ENCODE measurements around the gene MAP3K4.

Gene MAP3K4

GRCh38 chr6:161048641-161049040 lies 57.1 kb downstream of the MAP3K4 start:
- DNase-seq (ENCODE audit: low read depth), result no peak
- H3K4me3 ChIP-seq (ENCODE audit: low read depth, low read length), result no peak overlapping the region

GRCh38 chr6:161050134-161050765 lies 58.7 kb downstream of the MAP3K4 start:
- no peak for DNase-seq (ENCODE audit: low read depth)
- TF ChIP-seq CTCF (IDR thresholded peaks at IDR 0.05; ENCODE audit: control insufficient read depth, extremely low read depth, insufficient read depth), result no peak
- H3K4me3 ChIP-seq (ENCODE audit: low read depth, low read length), result no peak overlapping the region

More at GRCh38 chr6:161048641-161049040, 57.1 kb downstream of the MAP3K4 start:
- TF ChIP-seq CTCF (IDR thresholded peaks at IDR 0.05; ENCODE audit: control insufficient read depth, extremely low read depth, insufficient read depth), result no peak

- H3K4me3 ChIP-seq (ENCODE audit: low read depth, low read length), result no peak overlapping the region
- no peak for DNase-seq (ENCODE audit: low read depth)
- TF ChIP-seq CTCF (IDR thresholded peaks at IDR 0.05; ENCODE audit: control insufficient read depth, extremely low read depth, insufficient read depth), result no peak
These were observed 61.5 kb downstream of the MAP3K4 start for GRCh38 chr6:161053103-161053502.

GRCh38 chr6:161054876-161055275 lies 63.3 kb downstream of the MAP3K4 start:
- no peak for TF ChIP-seq CTCF (IDR thresholded peaks at IDR 0.05; ENCODE audit: control insufficient read depth, extremely low read depth, insufficient read depth)
- DNase-seq (ENCODE audit: low read depth), result no peak
- H3K4me3 ChIP-seq (ENCODE audit: low read depth, low read length), result no peak overlapping the region

- no peak for DNase-seq (ENCODE audit: low read depth)
- TF ChIP-seq CTCF (IDR thresholded peaks at IDR 0.05; ENCODE audit: control insufficient read depth, extremely low read depth, insufficient read depth), result no peak
- no peak overlapping the region for H3K4me3 ChIP-seq (ENCODE audit: low read depth, low read length)
These were observed 64.9 kb downstream of the MAP3K4 start for GRCh38 chr6:161056451-161056850.

GRCh38 chr6:161057103-161058091 lies 65.8 kb downstream of the MAP3K4 start:
- TF ChIP-seq CTCF (IDR thresholded peaks at IDR 0.05; ENCODE audit: control insufficient read depth, extremely low read depth, insufficient read depth), result no peak
- no peak for DNase-seq (ENCODE audit: low read depth)
- no peak overlapping the region for H3K4me3 ChIP-seq (ENCODE audit: low read depth, low read length)

Data from LNCaP clone FGC (cell line).